Progenitor cell of endocrine pancreas (in vitro differentiated cells): ENCODE measurements around the gene KRAS. TPM values are rescaled to one million over a fixed set of nuclear protein-coding genes. Genes with fewer than 3 reads are reported as not detected.

Source experiments
- DNase-seq: peaks from one replicate; pipeline ENCODE4 v3.0.0; 2021; ENCODE audit warnings: low spot score; ENCODE audit not compliant: unreplicated experiment
- H3K27ac Mint-ChIP-seq: 2 replicates; pipeline ENCODE4 v1.8.0; 2021; ENCODE audit warnings: mild to moderate bottlenecking, moderate library complexity, mixed read lengths
- H3K27me3 Mint-ChIP-seq: 2 replicates; pipeline ENCODE4 v1.8.0; 2021; ENCODE audit warnings: mixed read lengths
- H3K36me3 Mint-ChIP-seq: 2 replicates; pipeline ENCODE4 v1.8.0; 2022; ENCODE audit warnings: mixed read lengths; ENCODE audit not compliant: insufficient read depth
- H3K4me1 Mint-ChIP-seq: 2 replicates; pipeline ENCODE4 v1.8.0; 2021; ENCODE audit warnings: low read depth, mixed read lengths
- H3K4me3 Mint-ChIP-seq: 2 replicates; pipeline ENCODE4 v1.8.0; 2021; ENCODE audit warnings: low read depth, mild to moderate bottlenecking, moderate library complexity, mixed read lengths
- H3K9me3 Mint-ChIP-seq: 2 replicates; pipeline ENCODE4 v1.8.0; 2021; ENCODE audit warnings: low read depth, mixed read lengths
- CTCF ChIP-seq: fragments of 200-600 bp; sonication (generic); IDR thresholded peaks from one replicate; pipeline ENCODE4 v1.5.0; 2021; ENCODE audit warnings: antibody characterized with exemption, mild to moderate bottlenecking; ENCODE audit not compliant: unreplicated experiment
- total RNA-seq: library from RNA; stranded (reverse); gene quantifications from 2 replicates; pipeline ENCODE4 v1.2.1, GENCODE V29; 2021

Gene KRAS
- total RNA-seq, 1 donor from 2014 or later: 87.7 TPM

- no peak for TF ChIP-seq CTCF
- no peaks in the 10 kb centered on the region for H3K27me3 Mint-ChIP-seq
- no peak for DNase-seq
- peaks cover 34% of the 10 kb centered on the region for H3K36me3 Mint-ChIP-seq
- H3K4me1 Mint-ChIP-seq: peaks cover 23% of the 10 kb centered on the region
- H3K4me3 Mint-ChIP-seq: no peak overlapping the region
- H3K9me3 Mint-ChIP-seq: peaks cover 10% of the 10 kb centered on the region
- H3K27ac Mint-ChIP-seq: no peak overlapping the region
These were observed 7.6 kb downstream of the KRAS start for GRCh38 chr12:25242981-25243679.

GRCh38 chr12:25241167-25242020 lies 9.3 kb downstream of the KRAS start:
- peak; percentile 89 for TF ChIP-seq CTCF
- no peak for DNase-seq
- peaks cover 6% of the 10 kb centered on the region for H3K9me3 Mint-ChIP-seq
- no peaks in the 10 kb centered on the region for H3K27me3 Mint-ChIP-seq
- H3K4me1 Mint-ChIP-seq: peaks cover 20% of the 10 kb centered on the region
- no peak overlapping the region for H3K4me3 Mint-ChIP-seq
- peaks cover 33% of the 10 kb centered on the region for H3K36me3 Mint-ChIP-seq
- H3K27ac Mint-ChIP-seq: no peak overlapping the region

- no peaks in the 10 kb centered on the region for H3K4me1 Mint-ChIP-seq
- no peaks in the 10 kb centered on the region for H3K9me3 Mint-ChIP-seq
- DNase-seq: no peak
- no peak overlapping the region for H3K4me3 Mint-ChIP-seq
- H3K27ac Mint-ChIP-seq: no peak overlapping the region
- peaks cover 20% of the 10 kb centered on the region for H3K36me3 Mint-ChIP-seq
- no peaks in the 10 kb centered on the region for H3K27me3 Mint-ChIP-seq
- TF ChIP-seq CTCF: no peak
These were observed 14.1 kb downstream of the KRAS start for GRCh38 chr12:25236626-25237025.

DNA sequence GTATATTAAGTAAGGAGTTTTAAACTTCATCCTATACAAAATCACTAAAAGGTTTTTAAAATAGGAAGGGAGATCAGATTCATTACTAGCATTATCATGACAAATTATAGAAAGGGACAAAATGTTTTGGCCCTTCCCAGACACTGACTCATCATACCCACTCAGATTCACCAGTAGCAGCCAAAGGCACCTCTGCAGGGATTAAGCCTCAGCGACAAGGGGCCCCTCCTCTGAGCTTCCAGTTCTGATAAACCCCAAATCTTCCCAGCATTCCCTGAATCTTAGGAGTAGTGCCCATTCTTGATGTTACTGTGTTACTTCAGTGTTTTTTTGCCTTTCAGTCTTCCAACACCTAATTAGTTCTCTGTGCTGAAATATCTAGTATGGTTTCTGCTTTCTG lies 14.5 kb downstream of the KRAS start:
- no peak overlapping the region for H3K27ac Mint-ChIP-seq
- peaks cover 24% of the 10 kb centered on the region for H3K36me3 Mint-ChIP-seq
- H3K4me1 Mint-ChIP-seq: no peaks in the 10 kb centered on the region
- H3K4me3 Mint-ChIP-seq: no peak overlapping the region
- DNase-seq: no peak
- no peaks in the 10 kb centered on the region for H3K9me3 Mint-ChIP-seq
- no peak for TF ChIP-seq CTCF
- H3K27me3 Mint-ChIP-seq: no peaks in the 10 kb centered on the region

GRCh38 chr12:25213338-25213737 lies 37.4 kb downstream of the KRAS start:
- no peaks in the 10 kb centered on the region for H3K9me3 Mint-ChIP-seq
- peaks cover 2% of the 10 kb centered on the region for H3K4me1 Mint-ChIP-seq
- H3K36me3 Mint-ChIP-seq: peaks cover 7% of the 10 kb centered on the region
- H3K27ac Mint-ChIP-seq: no peak overlapping the region
- H3K27me3 Mint-ChIP-seq: no peaks in the 10 kb centered on the region
- TF ChIP-seq CTCF: no peak
- DNase-seq: no peak
- no peak overlapping the region for H3K4me3 Mint-ChIP-seq
